Right lobe of liver (tissue), 4 donors: ENCODE results near the gene LMTK2.

ENCODE experiments used
- CTCF ChIP-seq, 4 donors: fragments of 200-600 bp in 3 of 4; fragments of 450-650 bp in 1 of 4; IDR thresholded peaks; one replicate each; pipeline versions ENCODE4 v1.5.1 to v1.8.0; 2016 to 2022; ENCODE audit warnings: antibody characterized with exemption in 4 of 4, mild to moderate bottlenecking in 2 of 4
- POLR2A ChIP-seq: fragments of 450-650 bp; IDR thresholded peaks from one replicate; pipeline ENCODE4 v1.6.1; 2017; ENCODE audit warnings: antibody characterized with exemption, mild to moderate bottlenecking
- donor health status: DM: no; HTN: no; CAD: no.
- donor health status: DM: no; HTN: no; CAD: no.
- donor health status: DM: no; HTN: yes; CAD: no.

GRCh38 chr7:98199131-98199530 lies 92.5 kb downstream of the LMTK2 start:
- TF ChIP-seq CTCF (IDR thresholded peaks at IDR 0.05) (no peak), POLR2A (no peak)
